Measurements from ENCODE around the gene PTPN14. TPM values are rescaled to one million over a fixed set of nuclear protein-coding genes. Genes with fewer than 3 reads are reported as not detected.

PTPN14 gene
- total RNA-seq, 6 experiments from 2014 or later: 1.6 to 4.6 (median 2.1) TPM

DNA sequence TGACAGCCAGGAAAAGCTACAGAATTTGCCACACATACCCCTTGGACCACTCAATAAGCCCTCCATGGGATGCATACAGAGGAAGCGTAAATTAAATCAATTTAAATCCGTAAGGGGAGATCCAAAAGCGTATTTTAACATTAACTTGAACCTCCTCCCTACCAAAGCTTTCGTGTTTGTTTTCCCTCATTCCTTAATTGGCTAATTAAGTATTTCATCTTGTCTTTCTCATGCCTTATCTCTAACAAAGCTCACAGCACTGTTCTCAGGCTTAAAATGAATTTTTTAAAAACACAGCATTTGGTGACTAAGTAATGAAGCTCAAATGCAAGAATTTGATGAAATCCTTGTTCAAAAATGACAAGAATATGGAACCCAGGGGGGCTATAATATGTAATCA lies 3.1 kb downstream of the PTPN14 start:
- Histone ChIP-seq H3K27ac (no peak overlapping the region), H3K27me3 (no peaks in the 10 kb centered on the region), H3K4me1 (no peaks in the 10 kb centered on the region), H3K4me3 (no peak overlapping the region), H3K9me3 (no peaks in the 10 kb centered on the region), H3K36me3 (no peaks in the 10 kb centered on the region)
- WGBS (ENCODE audit: insufficient coverage, low coverage, low lambda C conversion rate, missing lambda C conversion rate): 80% methylated on average over 4 of the region's 4 CpGs
- ATAC-seq (no peak), DNase-seq (no peak)
- intact Hi-C loops (cut with DNase I): no loop called here
- TF ChIP-seq, protein P1, sequence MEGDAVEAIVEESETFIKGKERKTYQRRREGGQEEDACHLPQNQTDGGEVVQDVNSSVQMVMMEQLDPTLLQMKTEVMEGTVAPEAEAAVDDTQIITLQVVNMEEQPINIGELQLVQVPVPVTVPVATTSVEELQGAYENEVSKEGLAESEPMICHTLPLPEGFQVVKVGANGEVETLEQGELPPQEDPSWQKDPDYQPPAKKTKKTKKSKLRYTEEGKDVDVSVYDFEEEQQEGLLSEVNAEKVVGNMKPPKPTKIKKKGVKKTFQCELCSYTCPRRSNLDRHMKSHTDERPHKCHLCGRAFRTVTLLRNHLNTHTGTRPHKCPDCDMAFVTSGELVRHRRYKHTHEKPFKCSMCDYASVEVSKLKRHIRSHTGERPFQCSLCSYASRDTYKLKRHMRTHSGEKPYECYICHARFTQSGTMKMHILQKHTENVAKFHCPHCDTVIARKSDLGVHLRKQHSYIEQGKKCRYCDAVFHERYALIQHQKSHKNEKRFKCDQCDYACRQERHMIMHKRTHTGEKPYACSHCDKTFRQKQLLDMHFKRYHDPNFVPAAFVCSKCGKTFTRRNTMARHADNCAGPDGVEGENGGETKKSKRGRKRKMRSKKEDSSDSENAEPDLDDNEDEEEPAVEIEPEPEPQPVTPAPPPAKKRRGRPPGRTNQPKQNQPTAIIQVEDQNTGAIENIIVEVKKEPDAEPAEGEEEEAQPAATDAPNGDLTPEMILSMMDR (IDR thresholded peaks at IDR 0.05): no peak
- TF ChIP-seq POLR2A (IDR thresholded peaks at IDR 0.05): no peak

DNA sequence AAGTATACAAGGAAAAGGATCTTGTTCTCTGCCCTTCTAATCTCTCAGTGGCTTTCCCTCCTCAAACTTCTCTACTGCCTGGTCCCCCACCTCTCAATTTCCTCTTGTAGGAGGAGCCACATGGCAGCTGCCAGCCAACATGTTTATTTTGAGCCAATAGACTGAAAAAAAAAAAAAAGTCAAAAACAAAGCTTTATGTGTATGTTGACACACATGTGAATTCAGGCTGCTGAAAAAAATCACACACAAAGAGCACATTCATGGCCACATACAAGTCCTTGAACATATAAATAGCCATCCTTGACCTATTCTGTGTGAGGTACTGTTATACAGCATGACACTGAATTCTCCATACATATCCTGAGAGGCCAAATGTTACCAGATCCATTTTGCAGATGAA lies 3.7 kb downstream of the PTPN14 start:
- intact Hi-C loops (cut with DNase I): no loop called here
- ATAC-seq (no peak), DNase-seq (no peak)
- H3K4me3 ChIP-seq: no peak overlapping the region
- H3K27ac ChIP-seq: no peak overlapping the region
- no peaks in the 10 kb centered on the region for H3K4me1 ChIP-seq
- H3K9me3 ChIP-seq: no peaks in the 10 kb centered on the region
- TF ChIP-seq, protein P1 (IDR thresholded peaks at IDR 0.05): no peak
- no peak for TF ChIP-seq POLR2A (IDR thresholded peaks at IDR 0.05)
- H3K36me3 ChIP-seq: no peaks in the 10 kb centered on the region
- H3K27me3 ChIP-seq: no peaks in the 10 kb centered on the region

DNA sequence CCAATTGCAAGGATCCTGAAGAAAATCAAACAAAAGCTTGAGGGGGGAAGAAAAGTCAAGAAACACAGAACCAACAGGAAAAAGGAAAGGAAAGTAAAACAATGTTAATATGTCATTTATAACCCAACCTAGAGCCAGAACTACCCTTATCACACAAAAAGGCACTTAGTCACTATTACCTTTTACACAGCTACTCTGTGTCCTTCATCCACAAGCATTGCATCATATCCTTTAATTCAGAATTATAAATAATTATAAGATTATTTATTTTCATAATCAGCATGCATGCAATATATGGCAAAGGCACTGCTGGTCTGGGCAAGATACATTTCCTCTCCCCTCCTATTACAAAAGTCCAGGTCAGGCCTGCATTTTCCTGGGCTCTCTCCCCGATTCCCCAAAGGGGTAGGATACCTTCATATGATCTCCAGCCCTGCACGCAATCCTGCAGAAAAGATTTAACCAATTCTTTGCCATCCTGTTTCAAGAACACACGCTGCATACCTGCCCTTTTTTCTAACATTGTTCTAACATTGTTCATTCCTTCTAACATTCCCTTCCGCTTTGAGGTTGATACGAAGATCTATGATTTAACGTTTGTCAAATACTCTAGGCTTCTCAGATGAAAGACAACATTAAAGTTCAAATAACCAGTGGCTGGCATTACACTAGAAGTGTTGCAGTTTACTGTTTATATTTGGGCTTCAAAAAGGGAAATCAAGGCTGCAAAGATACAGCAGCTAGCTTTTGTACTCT lies 4.3 kb downstream of the PTPN14 start:
- H3K4me3 ChIP-seq: no peak overlapping the region
- no peak for TF ChIP-seq POLR2A (IDR thresholded peaks at IDR 0.05)
- TF ChIP-seq, protein P1 (IDR thresholded peaks at IDR 0.05): no peak
- no peaks in the 10 kb centered on the region for H3K9me3 ChIP-seq
- no peak for DNase-seq
- H3K27ac ChIP-seq: no peak overlapping the region
- ATAC-seq: peak in 1 of 4 donors; percentile 18
- WGBS (ENCODE audit: insufficient coverage, low coverage, low lambda C conversion rate, missing lambda C conversion rate): 72% methylated on average over 6 of the region's 6 CpGs
- intact Hi-C loops (cut with DNase I): no loop called here
- H3K27me3 ChIP-seq: no peaks in the 10 kb centered on the region
- no peaks in the 10 kb centered on the region for H3K4me1 ChIP-seq
- no peaks in the 10 kb centered on the region for H3K36me3 ChIP-seq

- 86% methylated on average over 4 of the region's 4 CpGs for WGBS (ENCODE audit: insufficient coverage, low coverage, low lambda C conversion rate, missing lambda C conversion rate)
- Histone ChIP-seq H3K4me1 (no peaks in the 10 kb centered on the region), H3K27me3 (no peaks in the 10 kb centered on the region), H3K36me3 (no peaks in the 10 kb centered on the region), H3K4me3 (no peak overlapping the region), H3K9me3 (no peaks in the 10 kb centered on the region), H3K27ac (no peak overlapping the region)
- intact Hi-C loops (cut with DNase I): no loop called here
- no peak for ATAC-seq
- no peak for DNase-seq
- TF ChIP-seq POLR2A (IDR thresholded peaks at IDR 0.05): no peak
- TF ChIP-seq, protein P1 (IDR thresholded peaks at IDR 0.05): no peak
Observed at GRCh38 chr1:214546084-214546483, 5.3 kb downstream of the PTPN14 start.
